ENCODE measurements around the gene UBAC2. TPM values are rescaled to one million over a fixed set of nuclear protein-coding genes. Genes with fewer than 3 reads are reported as not detected.

Gene UBAC2
- total and polyA plus RNA-seq, 2 of the 8 experiments (the other 6 are each of a cell fraction or from before 2014, with no cell fraction given), result 75.9 to 76.9 TPM

GRCh38 chr13:99406799-99407201 lies 206.1 kb downstream of the UBAC2 start (continued):
- TF ChIP-seq CHD7 (IDR thresholded peaks at IDR 0.05; ENCODE audit: insufficient replicate concordance, low read length) (no peak), CTBP2 (IDR thresholded peaks at IDR 0.05; ENCODE audit: borderline replicate concordance, insufficient read depth, insufficient read length, low read length) (no peak), TAF1 (IDR thresholded peaks at IDR 0.05; ENCODE audit: low read depth, low read length) (no peak), NRF1 (IDR thresholded peaks at IDR 0.05; ENCODE audit: low read depth, low read length) (no peak), HDAC6 (IDR thresholded peaks at IDR 0.05; ENCODE audit: low read depth, low read length) (no peak), ASH2L (IDR thresholded peaks at IDR 0.05; ENCODE audit: low read length) (no peak), SRF (IDR thresholded peaks at IDR 0.05; ENCODE audit: low read depth, low read length) (no peak), SIX5 (IDR thresholded peaks at IDR 0.05; ENCODE audit: low read depth, low read length) (no peak), TCF12 (IDR thresholded peaks at IDR 0.05; ENCODE audit: low read depth, low read length) (no peak), YY1 (IDR thresholded peaks at IDR 0.05; ENCODE audit: low read depth, low read length) (no peak)
- TF ChIP-seq, protein P1, sequence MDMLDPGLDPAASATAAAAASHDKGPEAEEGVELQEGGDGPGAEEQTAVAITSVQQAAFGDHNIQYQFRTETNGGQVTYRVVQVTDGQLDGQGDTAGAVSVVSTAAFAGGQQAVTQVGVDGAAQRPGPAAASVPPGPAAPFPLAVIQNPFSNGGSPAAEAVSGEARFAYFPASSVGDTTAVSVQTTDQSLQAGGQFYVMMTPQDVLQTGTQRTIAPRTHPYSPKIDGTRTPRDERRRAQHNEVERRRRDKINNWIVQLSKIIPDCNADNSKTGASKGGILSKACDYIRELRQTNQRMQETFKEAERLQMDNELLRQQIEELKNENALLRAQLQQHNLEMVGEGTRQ (IDR thresholded peaks at IDR 0.05; ENCODE audit: low read length), result no peak
